Measurements from ENCODE around the gene OR2A7.
"Not testable (repeated sequence)": the region's sequence is repeated elsewhere in the genome, so short reads cannot be mapped to it uniquely, and the experiment has no call there.

Gene OR2A7

GRCh38 chr7:144252307-144252706 is 12.3 kb downstream of the OR2A7 start:
- not testable (repeated sequence) for DNase-seq

GRCh38 chr7:144247674-144248330 is 16.8 kb downstream of the OR2A7 start:
- DNase-seq: not testable (repeated sequence)

GRCh38 chr7:144246967-144247366 is 17.6 kb downstream of the OR2A7 start:
- DNase-seq: not testable (repeated sequence)

- DNase-seq: not testable (repeated sequence)
These were observed 19.2 kb downstream of the OR2A7 start for GRCh38 chr7:144245372-144245771.

- not testable (repeated sequence) for DNase-seq
These were observed 25.2 kb downstream of the OR2A7 start, which contains the start of gene OR2A42 for GRCh38 chr7:144239365-144239764. OR2A42 (minus strand) TSS chr7:144239605; CDS start chr7:144232843, 6,762 bp downstream.

- DNase-seq: not testable (repeated sequence)
These were observed 26.0 kb downstream of the OR2A7 start for GRCh38 chr7:144238530-144239082.

GRCh38 chr7:144233039-144233438 is 31.6 kb downstream of the OR2A7 start:
- not testable (repeated sequence) for DNase-seq

GRCh38 chr7:144231027-144231426 is 33.6 kb downstream of the OR2A7 start:
- not testable (repeated sequence) for DNase-seq

- not testable (repeated sequence) for DNase-seq
These were observed 35.8 kb downstream of the OR2A7 start for GRCh38 chr7:144228810-144229209.

GRCh38 chr7:144226866-144227265 is 37.7 kb downstream of the OR2A7 start:
- DNase-seq: not testable (repeated sequence)

- DNase-seq: not testable (repeated sequence)
These were observed 40.9 kb downstream of the OR2A7 start for GRCh38 chr7:144223675-144224074.

- DNase-seq: not testable (repeated sequence)
These were observed 44.1 kb downstream of the OR2A7 start for GRCh38 chr7:144220531-144220930.

- DNase-seq: not testable (repeated sequence)
These were observed 45.4 kb downstream of the OR2A7 start for GRCh38 chr7:144219149-144219548.

GRCh38 chr7:144218581-144218980 is 46.0 kb downstream of the OR2A7 start:
- not testable (repeated sequence) for DNase-seq

GRCh38 chr7:144217200-144217599 is 47.4 kb downstream of the OR2A7 start:
- not testable (repeated sequence) for DNase-seq

Data from NCI-H526 (cell line).